Measurements from ENCODE around the gene TXNDC5.

DNA sequence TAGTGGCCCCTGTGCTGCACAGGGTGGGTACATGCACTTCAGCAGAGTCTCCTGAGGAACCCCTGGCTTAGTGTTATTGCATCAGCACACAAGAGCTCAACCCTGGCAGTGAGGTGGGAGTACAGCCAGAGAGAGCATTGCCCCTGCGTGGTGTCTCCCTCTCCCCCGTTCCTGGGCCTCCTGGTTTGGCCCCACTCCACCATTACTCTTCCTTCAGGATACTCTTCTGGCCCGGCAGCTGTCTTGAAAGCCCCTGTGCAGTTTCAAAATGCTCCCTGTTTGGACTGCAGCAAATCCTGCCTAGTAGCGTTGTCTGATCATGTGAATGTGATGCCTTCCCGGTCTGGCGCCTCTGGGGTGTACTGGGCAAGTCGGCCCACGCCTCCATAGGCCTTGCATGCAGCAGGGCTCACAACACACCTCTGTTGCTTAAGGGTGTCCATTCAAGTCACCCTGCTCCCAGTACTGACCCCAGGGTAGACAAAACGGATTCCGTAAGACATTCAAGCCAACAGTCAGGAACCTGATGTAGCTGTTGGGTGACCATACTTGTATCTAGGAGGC lies 32.1 kb downstream of the TXNDC5 start:
- TF ChIP-seq, protein P1, sequence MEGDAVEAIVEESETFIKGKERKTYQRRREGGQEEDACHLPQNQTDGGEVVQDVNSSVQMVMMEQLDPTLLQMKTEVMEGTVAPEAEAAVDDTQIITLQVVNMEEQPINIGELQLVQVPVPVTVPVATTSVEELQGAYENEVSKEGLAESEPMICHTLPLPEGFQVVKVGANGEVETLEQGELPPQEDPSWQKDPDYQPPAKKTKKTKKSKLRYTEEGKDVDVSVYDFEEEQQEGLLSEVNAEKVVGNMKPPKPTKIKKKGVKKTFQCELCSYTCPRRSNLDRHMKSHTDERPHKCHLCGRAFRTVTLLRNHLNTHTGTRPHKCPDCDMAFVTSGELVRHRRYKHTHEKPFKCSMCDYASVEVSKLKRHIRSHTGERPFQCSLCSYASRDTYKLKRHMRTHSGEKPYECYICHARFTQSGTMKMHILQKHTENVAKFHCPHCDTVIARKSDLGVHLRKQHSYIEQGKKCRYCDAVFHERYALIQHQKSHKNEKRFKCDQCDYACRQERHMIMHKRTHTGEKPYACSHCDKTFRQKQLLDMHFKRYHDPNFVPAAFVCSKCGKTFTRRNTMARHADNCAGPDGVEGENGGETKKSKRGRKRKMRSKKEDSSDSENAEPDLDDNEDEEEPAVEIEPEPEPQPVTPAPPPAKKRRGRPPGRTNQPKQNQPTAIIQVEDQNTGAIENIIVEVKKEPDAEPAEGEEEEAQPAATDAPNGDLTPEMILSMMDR (IDR thresholded peaks at IDR 0.05): no peak
- no peak for TF ChIP-seq POLR2A (IDR thresholded peaks at IDR 0.05)

All from thyroid gland (tissue), 4 donors.